Lower leg skin (tissue), 3 donors: Measurements from ENCODE around the gene CAPZA1.

Source experiments
- POLR2A ChIP-seq, 2 donors: fragments of 450-650 bp; IDR thresholded peaks; one replicate each; pipeline ENCODE4 v1.6.1; 2016 to 2017; ENCODE audit warnings: antibody characterized with exemption in 2 of 2, mild to moderate bottlenecking in 1 of 2, moderate library complexity in 1 of 2
- TF ChIP-seq, protein P1 (sequence below), 3 donors: fragments of 450-650 bp; IDR thresholded peaks; one replicate each; pipeline ENCODE4 v1.5.1; 2016; ENCODE audit warnings: antibody characterized with exemption in 3 of 3, mild to moderate bottlenecking in 3 of 3, moderate library complexity in 2 of 3

DNA sequence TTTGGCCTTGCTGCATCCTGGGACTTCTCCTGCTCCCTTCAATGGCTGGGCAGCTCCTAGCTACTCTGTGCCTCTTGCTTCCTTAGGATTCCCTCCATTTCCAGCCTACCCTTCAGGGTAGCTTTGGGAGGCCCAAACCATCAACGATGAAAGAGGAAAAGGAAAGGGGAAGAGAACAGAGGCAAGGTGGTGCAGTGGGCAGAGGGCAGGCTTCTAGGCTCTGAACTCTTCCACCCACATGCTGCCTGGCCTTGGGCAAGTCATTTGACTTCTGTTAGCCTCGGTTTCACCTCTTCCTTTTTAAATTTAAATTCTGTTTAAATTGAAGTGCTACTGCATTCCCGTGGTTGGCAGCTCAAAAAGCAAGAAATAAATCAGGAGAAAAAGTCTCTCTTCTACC is 101.2 kb downstream of the CAPZA1 start:
- TF ChIP-seq, protein P1, sequence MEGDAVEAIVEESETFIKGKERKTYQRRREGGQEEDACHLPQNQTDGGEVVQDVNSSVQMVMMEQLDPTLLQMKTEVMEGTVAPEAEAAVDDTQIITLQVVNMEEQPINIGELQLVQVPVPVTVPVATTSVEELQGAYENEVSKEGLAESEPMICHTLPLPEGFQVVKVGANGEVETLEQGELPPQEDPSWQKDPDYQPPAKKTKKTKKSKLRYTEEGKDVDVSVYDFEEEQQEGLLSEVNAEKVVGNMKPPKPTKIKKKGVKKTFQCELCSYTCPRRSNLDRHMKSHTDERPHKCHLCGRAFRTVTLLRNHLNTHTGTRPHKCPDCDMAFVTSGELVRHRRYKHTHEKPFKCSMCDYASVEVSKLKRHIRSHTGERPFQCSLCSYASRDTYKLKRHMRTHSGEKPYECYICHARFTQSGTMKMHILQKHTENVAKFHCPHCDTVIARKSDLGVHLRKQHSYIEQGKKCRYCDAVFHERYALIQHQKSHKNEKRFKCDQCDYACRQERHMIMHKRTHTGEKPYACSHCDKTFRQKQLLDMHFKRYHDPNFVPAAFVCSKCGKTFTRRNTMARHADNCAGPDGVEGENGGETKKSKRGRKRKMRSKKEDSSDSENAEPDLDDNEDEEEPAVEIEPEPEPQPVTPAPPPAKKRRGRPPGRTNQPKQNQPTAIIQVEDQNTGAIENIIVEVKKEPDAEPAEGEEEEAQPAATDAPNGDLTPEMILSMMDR (IDR thresholded peaks at IDR 0.05): no peak
- no peak for TF ChIP-seq POLR2A (IDR thresholded peaks at IDR 0.05)
